Esophagus muscularis mucosa (tissue), 3 donors: ENCODE measurements around the gene FAM110A.

Experiments
- CTCF ChIP-seq, 3 experiments: fragments of 200-600 bp in 2 of 3; fragments of 450-650 bp in 1 of 3; sonication (generic) in 2 of 3; IDR thresholded peaks; one replicate each; pipeline ENCODE4 v1.5.1; 2017 to 2019; ENCODE audit warnings: antibody characterized with exemption in 3 of 3, mild to moderate bottlenecking in 2 of 3, moderate library complexity in 1 of 3
- POLR2A ChIP-seq: fragments of 450-650 bp; IDR thresholded peaks from one replicate; pipeline ENCODE4 v1.6.1; 2017; ENCODE audit warnings: antibody characterized with exemption, moderate library complexity, mild to moderate bottlenecking, low read depth
- POLR2AphosphoS5 ChIP-seq, 2 donors: sonication (generic); formaldehyde crosslinking; IDR thresholded peaks; one replicate each; pipeline ENCODE4 v1.6.1; 2017; ENCODE audit warnings: antibody characterized with exemption in 2 of 2

- TF ChIP-seq CTCF (IDR thresholded peaks at IDR 0.05) (no peak), POLR2AphosphoS5 (IDR thresholded peaks at IDR 0.05) (no peak), POLR2A (no peak)
These were observed 44.3 kb downstream of the FAM110A start for GRCh38 chr20:877814-878213.
